ACHN (cell line): ENCODE results near the gene C4orf50.
A peak's percentile ranks its signal among the peaks of the same experiment; 100 is the strongest.

Source experiments
- DNase-seq: peaks from one replicate; pipeline ENCODE4 v3.0.0-alpha.2; 2015
- in situ Hi-C: cut with HindIII; loops from 2 replicates; pipeline ENCODE4 v1.10.0; 2017; ENCODE audit warnings: low sequenced_read_pairs, low pct_ligation_motif_present, low pct_unique_long_range_greater_than_20kb

The C4orf50 gene

DNA sequence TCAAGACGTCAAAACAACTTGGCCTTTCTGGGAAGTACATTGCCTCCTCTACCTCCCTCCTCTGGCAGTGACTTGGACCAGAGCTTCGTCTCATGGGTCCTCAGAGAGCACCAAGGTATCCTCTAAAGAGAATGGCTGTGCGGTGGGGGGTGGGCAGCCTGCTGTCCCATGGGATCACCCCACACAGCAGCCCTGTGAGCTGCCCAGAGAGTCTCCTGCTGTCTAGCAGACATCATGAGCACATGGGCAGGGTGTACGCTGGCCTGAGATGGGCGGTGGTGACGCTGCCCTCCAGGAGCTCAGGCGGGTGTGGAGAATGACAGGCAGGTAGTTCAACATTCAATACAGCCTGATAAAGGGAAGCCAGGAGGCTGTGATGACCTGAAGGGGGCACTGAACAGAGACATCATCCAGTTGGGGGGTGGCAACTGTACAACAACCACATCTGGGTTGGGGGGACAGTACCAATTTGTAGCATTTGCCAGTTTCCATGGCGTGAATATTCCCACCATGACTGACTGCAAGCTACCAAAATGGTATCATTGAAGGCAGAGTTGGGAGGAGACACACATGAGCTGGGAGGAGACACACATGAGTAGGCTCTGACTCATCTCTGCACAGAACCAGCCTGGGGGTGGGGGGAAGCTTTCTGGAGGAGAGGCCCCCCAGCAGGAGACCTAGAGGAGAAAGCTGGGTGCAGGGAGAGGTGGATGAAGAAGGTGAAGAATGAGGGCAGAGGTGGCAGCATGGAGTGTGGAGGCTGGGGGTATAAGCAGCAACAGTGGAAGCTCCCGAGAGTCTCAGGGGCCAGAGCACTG is 35.9 kb downstream of the C4orf50 start:
- no peak for DNase-seq
- in situ Hi-C loops: no loop called here

GRCh38 chr4:5980436-5981155 is 37.6 kb downstream of the C4orf50 start:
- DNase-seq: no peak
- in situ Hi-C loops: no loop called here

GRCh38 chr4:5979981-5980380 is 38.2 kb downstream of the C4orf50 start:
- peak; percentile 33 for DNase-seq
- in situ Hi-C loops: no loop called here

DNA sequence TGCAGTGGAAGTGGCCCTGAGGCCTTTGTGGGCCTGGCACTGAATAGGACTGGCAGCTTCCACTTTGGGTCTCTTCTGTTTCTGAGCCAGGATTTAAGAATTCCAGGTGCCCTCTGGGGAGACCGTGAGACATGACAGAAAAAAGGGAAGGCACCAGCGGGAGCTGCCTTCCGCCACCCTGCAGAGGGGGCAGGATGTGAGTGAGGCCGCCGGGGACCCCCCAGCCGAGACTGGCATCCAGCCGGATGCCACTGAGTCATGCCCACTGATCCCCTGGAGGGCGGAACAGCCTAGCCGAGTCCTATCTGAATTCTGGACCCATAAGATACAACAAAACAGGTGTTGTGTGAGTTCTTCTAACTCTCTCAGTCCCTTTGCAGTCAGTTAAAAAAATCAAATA is 41.3 kb downstream of the C4orf50 start:
- in situ Hi-C loops: no loop called here
- DNase-seq: no peak

DNA sequence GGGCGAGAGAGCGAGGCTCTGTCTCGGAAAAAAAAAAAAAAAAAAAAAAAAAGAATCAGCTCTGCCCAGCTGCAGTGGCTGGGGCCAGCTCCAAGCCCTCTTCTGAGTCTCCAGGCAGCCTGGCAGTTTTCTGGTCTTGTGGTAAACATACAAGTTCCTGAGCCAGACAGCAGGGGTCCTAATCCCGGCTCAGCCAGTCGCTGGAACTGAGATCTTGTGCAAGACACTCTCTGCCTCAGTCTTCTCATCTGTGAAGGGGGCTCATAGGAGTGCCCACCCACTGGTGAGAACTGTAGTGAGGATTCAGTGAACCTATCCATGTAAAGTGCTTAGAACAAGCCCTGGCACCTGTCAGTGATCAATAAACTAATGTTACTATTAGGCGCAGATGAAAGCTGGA is 41.8 kb downstream of the C4orf50 start:
- in situ Hi-C loops: no loop called here
- no peak for DNase-seq

DNA sequence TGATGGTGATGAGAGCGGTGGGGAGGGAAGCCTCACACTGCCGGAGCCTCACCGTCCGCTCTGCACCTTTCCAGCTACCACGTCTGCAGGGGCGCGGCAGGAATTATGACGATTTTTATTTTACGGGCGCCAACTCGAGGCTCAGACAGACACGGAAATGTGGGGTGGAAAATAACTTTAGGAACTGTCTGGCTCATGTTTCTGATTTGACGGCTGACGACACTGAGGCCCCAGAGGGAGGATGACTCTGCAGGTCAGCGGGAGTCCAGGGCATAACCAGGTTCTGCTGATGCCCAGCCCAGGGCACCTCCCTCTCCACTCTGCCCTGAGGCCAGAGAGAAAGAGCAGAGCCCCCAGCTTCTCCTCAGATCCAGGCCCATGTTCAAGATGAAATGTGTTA is 43.9 kb downstream of the C4orf50 start:
- DNase-seq: no peak
- in situ Hi-C loops: no loop called here

DNA sequence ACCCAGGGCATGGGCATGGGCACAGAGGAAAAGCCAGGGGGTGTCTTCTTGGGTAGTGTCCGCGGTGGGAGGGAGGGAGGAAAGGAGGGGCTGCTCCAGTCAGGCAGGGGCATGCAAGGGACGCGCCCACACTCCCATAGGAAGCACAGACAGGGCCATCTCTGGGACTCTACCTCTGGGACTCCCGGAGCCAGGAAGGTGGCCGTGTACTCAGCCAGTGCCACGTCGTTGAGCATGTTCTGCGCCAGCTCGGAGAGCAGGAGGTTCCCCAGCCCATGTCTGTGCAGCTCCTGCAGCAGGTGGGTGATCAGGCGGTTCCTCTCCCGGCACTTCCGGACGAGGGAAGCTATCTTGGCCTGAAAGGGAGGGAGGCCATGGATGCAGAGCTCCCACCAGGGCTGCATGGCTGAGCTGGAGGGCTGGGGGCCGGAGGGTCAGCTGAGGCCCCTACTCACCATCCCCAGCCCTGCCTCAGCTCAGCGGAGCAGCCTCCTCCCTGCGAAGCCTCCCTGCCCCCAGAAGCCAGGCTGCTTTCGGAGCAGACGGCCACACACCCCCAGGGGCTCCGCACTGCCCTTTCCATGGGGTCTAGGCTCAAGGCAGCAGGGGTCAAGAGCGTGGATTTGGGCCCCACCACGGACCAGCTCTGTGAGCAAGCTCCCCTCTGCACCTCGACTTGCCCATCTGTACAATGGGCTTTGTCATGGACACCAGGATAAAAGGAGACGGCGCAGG is 44.6 kb downstream of the C4orf50 start:
- in situ Hi-C loops: no loop called here
- DNase-seq: no peak

DNA sequence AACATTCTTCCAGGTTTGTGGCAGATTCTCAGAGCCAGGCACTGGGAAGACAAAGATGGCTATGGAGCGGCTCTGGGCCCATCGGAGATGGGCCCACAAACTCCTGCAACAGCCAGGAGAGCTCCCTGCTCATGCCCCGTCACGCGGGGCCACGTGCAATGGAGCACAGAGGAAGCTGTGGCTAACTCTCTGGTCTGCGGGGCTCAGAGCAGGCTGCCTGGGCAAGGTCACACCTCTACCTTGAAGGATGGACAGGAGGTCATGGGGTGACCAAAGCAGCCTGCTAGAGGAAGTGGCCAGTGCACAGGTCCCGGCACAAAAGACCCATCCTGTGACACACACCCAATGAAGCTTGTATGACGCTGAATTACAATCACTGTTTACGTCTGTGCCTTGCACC is 45.2 kb downstream of the C4orf50 start:
- DNase-seq: no peak
- in situ Hi-C loops: no loop called here

- DNase-seq: no peak
- in situ Hi-C loops: no loop called here
These were observed 45.7 kb downstream of the C4orf50 start for GRCh38 chr4:5972571-5972970.

DNA sequence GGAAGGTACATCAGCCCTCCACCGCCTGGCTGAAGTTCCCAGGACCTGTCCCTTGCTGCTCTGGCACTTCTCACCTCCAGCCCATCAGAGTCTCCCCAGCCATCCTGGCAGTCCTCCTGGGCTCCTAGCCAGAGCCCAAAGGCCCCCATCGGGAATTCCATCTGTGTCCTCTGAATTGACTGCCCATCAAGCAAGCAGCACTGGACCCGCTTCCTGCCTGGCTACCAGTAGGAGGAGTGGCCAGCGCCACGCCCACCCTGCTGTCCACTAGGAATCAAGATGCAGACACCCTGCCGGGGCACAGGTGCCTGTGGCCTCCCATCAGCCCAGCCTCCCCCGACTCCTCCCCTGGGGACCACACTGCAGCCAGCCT is 47.2 kb downstream of the C4orf50 start:
- in situ Hi-C loops: no loop called here
- no peak for DNase-seq

DNA sequence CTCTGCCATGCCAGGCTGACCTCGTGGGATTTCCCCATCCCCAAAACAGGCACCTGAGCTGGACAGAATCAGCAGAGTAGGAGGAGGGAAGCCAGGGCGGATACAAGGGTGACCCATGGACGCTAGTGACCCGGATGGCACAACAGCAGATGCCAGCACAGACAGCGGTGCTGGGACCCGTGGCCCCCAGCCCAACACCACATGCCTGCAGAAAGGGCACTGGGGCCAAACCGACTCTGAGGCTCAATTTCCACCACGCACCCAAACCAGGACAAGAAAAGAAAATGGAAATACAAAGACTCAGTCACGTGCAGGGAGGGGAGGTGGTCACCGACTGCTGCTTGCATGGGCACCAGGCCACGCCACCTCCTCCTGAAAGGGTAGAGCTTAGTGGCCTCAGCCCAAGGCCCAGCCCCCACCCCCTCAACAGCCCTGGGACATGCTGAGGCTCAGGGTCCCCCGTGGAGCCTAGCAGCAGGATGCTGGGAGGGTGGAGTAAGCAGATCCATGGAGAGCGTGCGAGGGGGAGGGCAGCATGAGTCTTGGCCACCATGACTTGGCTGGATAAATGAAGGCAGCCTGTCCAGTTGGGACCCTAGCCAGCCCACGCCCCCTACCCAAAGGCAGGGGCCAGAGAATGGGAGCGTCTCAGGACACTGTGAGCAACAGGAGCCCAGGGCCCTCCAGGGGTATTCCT is 47.7 kb downstream of the C4orf50 start:
- in situ Hi-C loops: no loop called here
- no peak for DNase-seq

DNA sequence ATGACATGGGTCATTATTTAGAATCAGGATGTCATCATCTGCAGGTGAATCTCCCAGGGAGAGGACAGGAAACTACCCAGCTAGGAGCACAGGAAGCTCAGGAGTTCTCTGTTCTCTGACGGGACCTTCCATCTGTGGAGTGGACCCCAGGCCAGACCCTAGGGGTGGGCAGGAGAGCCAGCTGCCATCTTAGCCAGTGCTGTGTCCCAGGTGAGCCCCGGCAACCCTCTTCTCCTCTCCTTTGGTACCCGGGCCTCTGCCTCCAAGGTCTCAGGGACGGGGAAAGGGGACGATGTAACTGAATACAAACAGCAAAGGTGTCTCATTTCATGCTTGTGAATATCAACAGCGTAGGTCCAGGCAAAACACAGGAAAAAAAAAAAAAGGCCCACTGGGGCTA is 48.5 kb downstream of the C4orf50 start:
- in situ Hi-C loops: no loop called here

DNA sequence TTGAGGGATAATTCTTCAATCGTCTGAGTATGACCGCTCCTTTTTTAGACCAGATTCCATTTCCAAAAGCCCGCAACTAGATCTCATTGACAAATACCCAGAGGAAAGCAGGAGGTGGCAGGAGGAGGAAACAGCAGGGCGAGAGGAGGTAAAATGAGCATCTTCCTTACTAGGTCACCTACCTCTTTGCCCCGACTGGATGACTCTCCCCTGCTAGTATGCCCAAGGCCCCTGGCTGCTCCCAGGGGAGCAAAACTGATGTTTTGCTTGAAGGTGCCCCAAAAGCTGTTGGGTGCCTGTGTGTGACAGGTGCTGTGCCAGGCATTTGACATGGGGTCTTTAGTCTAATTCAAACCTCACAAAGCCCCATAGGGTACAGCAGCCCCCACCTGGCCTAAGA is 48.9 kb downstream of the C4orf50 start:
- no peak for DNase-seq
- in situ Hi-C loops: no loop called here

More for the DNA sequence above, 48.5 kb downstream of the C4orf50 start:
- DNase-seq: no peak

GRCh38 chr4:5968246-5968645 is 50.0 kb downstream of the C4orf50 start:
- in situ Hi-C loops: no loop called here
- DNase-seq: no peak

DNA sequence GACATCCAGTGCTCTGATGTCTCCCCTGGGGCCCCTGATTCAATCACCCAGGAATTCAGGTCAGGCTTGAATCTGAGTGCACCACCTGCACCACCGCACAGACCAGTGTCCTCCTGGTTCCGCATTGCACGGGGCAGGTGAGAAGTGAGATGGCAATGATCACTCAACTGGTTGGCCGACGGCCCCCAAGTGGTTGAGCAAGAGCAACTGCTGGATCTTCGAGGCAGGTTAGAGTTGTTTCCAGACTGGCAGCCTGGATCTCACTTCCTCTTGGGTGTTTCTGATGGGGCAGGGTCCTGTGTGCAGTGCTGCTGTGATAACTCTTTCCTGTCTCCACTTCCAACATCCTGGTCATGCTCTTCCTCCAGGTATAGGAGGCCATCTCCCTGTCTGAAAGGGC is 50.4 kb downstream of the C4orf50 start:
- in situ Hi-C loops: no loop called here
- no peak for DNase-seq

DNA sequence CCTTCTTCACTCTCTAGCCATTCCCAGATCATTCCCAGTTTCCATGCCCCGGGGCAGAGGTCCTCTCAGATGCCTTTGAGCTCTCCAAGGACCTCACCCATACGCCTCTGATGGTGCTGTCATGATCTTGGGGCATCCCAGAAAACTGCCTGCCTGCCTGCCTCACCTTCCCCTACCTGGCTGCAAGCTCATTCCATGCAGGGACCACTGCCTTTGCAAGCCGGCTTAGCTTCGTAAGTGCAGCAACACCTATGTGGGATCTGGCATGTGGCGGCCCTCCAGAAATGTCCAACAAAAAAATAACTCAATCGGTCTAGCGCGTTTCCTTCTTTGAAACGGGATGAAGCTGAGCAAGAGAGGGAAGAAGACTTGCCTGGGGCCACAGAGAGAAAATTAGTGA is 53.0 kb downstream of the C4orf50 start:
- no peak for DNase-seq
- in situ Hi-C loops: no loop called here

- no peak for DNase-seq
- in situ Hi-C loops: no loop called here
These were observed 54.2 kb downstream of the C4orf50 start for GRCh38 chr4:5964030-5964429.

DNA sequence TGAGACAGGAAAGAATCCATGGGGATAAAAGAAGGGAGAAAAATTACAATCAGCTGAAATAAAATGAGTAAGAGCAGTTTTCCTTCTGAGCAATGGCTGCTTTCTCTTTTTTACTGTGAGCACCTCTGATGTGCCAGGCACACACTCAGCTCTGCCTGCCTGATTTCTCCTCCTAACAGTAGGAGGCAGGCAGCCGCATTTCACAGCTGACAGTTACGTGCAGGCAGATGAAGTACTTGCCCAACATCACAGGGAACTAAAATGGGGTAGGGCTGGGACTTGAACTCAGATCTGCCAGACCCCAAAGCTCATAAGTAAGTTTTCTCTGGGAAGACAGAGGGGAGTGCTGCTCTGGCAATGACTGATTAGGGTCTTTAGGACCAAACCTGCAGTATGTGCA is 54.6 kb downstream of the C4orf50 start:
- in situ Hi-C loops: no loop called here
- no peak for DNase-seq

GRCh38 chr4:5962416-5962815 is 55.8 kb downstream of the C4orf50 start:
- no peak for DNase-seq
- in situ Hi-C loops: no loop called here
